ENCODE data around the gene SHKBP1.

GRCh38 chr19:40547836-40548235, 28.8 kb upstream of the SHKBP1 start:
- TF ChIP-seq SRSF9 (IDR thresholded peaks at IDR 0.05; ENCODE audit: borderline replicate concordance, insufficient read depth, low read depth, low read length, poor library complexity, severe bottlenecking) (no peak), TAF1 (CRISPR knock-in tag; IDR thresholded peaks at IDR 0.05) (no peak), REST (IDR thresholded peaks at IDR 0.05; ENCODE audit: borderline replicate concordance in 1 of 2, low read depth in 1 of 2, low read length in 2 of 2) (no peak), AFF4 (CRISPR knock-in tag; IDR thresholded peaks at IDR 0.05) (no peak), PRDM10 (CRISPR knock-in tag; IDR thresholded peaks at IDR 0.05; ENCODE audit: low read depth) (no peak), MYC (CRISPR knock-in tag; IDR thresholded peaks at IDR 0.05; ENCODE audit: borderline replicate concordance) (no peak), POLR2A (IDR thresholded peaks at IDR 0.05; ENCODE audit: insufficient read depth in 1 of 2, low read depth in 2 of 2, low read length in 2 of 2) (no peak), NR2F2 (IDR thresholded peaks at IDR 0.05; ENCODE audit: borderline replicate concordance, low read depth) (no peak)
- TF ChIP-seq, protein P1, sequence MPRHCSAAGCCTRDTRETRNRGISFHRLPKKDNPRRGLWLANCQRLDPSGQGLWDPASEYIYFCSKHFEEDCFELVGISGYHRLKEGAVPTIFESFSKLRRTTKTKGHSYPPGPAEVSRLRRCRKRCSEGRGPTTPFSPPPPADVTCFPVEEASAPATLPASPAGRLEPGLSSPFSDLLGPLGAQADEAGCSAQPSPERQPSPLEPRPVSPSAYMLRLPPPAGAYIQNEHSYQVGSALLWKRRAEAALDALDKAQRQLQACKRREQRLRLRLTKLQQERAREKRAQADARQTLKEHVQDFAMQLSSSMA (CRISPR knock-in tag; IDR thresholded peaks at IDR 0.05) = no peak
